Glomerular endothelial cell (primary cell): Measurements from ENCODE around the gene NEDD4L. TPM values are rescaled to one million over a fixed set of nuclear protein-coding genes. Genes with fewer than 3 reads are reported as not detected.

Experiments used
- DNase-seq: peaks from one replicate; pipeline ENCODE4 v3.0.0-alpha.2; 2011; ENCODE audit warnings: low read depth, low spot score; ENCODE audit errors: extremely low read depth
- total RNA-seq: library from RNA; depleted of rRNA; stranded (reverse); fragments of >200 nt; gene quantifications from 2 replicates; pipeline ENCODE4 v1.2.3, GENCODE V29; 2015

The NEDD4L gene
- total RNA-seq, 1 donor from 2014 or later, result 63.9 TPM

DNA sequence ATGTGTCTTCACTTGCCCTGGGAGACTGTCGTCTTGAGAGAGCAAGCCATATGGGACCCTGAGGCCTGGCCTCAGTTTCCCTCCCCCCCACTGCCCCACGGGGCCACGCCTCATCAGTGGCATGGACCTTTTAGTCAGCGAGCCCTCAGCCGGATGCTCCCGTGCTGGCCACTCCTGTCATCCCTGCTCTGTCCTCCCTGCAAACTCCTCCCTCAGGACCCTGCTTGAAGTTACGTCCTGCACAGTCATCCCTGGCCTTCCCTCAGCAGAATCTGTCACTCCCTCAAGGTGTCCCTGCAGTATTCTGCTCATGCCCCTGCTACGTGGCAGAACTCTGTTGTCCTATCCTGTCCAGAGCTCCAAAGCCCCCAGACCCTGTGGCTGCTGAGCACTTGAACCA lies 265.1 kb downstream of the NEDD4L start:
- no peak for DNase-seq

GRCh38 chr18:58309610-58310239 lies 265.7 kb downstream of the NEDD4L start:
- DNase-seq, result no peak

DNA sequence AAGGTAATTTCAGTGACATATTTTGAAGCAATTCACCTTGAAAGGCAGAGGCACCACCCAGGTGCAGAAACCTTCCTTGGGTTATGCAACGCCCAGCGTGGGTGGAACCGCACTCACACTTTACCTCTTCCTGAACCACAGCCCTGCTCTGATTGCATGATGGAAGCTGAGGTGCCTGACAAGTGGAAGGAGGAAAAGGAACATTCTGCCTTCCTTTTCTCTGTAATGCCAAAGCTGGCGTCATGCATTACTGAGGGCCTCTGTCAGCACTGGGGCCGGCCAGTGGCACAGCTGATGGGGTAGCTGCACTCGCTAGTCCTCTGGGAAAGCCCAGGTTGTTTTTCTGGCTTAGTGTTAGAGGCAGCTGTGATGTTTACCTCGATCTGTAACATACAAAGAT lies 266.5 kb downstream of the NEDD4L start:
- DNase-seq, result no peak

GRCh38 chr18:58311390-58311789 lies 267.4 kb downstream of the NEDD4L start:
- no peak for DNase-seq

DNA sequence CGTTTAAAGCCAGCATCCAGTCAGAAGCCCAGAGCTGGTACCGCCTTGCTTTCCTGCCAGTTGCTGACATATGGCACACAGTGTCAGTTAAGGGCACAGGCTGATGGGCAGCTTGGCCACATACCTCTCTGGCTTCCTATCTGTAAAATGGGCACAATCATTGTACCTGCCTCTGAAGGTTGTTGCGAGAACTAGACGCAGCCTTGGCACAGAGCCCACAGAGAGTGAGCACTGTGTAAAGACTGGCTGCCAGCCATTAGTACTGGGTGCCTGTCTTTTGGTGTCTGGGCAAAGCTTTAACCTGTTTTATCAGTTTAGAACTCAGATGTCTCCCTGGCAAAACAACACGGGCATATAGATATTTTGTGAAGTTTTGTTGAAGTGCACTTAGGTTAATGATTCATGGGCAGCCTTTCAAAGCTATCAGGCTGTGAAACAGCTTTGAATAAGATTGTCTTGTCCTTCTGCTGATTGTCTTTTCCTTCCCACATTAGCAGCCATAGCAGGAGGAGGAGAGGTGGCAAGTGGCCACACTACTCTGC lies 269.5 kb downstream of the NEDD4L start:
- no peak for DNase-seq

- no peak for DNase-seq
Observed at GRCh38 chr18:58314284-58314683, 270.3 kb downstream of the NEDD4L start.

GRCh38 chr18:58315041-58315440 lies 271.0 kb downstream of the NEDD4L start:
- no peak for DNase-seq

- DNase-seq, result no peak
Observed at GRCh38 chr18:58315739-58316215, 271.8 kb downstream of the NEDD4L start.

DNA sequence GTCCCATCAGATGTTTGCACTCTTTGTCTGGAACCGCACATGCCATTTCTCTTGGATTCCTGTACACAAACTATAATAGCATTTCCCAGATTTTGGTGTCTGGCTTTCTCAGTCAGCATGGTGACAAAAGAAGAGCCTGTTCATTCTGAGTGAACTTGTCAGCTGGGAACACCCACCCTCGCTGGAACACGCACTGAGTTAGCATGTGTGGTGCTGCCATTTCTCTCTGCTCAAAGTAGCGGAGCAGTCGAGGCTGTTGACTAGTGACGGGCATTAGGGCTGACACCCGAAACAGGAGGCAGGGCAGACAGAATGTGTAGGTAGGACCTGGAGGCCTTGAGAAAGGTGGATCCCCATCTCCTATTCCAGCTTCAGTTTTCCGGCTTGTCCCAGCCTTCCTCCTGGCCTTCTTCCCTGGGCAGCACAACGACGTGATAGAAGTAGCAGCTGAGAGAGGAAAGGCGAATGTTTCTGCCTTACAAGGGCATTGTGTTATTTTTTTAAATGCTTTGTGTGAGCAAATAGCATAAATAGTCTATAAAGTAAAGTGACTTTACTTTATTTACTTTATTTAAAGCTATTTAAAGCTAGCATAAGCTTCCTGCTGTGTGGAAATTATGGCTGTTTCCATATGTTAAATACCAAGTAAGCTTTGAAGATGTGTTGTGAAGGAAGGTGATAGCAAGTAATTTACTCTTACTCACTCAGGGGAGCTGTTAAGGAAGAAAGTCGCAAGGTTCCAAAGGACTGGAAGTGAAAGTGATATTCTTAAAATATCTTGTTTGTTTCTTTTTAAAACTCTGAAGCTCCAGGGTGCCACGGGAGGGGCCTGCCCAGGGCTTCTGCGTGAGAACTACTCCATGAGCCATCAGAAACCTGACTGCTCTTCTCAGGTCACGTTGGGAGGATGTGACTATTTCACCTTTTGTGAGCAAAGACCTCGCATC lies 272.6 kb downstream of the NEDD4L start:
- no peak for DNase-seq

DNA sequence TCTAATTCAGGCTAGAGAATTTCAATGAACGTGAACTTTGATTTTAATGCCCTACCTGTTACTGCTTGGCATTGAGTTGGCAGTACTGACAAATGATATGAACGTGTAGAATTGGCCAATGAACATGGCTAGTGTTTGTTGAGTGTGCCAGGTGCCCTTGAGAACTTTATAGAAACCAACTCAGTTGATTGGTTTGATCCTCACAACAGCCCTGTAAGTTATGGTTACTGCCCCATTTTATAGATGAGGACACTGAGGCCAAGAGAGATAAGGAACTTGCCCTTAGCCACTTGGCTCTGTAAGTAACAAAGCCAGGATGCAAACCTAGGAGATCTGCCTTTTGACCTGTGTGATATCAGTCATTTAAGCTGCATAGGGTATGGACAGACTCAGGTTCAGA lies 275.7 kb downstream of the NEDD4L start:
- no peak for DNase-seq

DNA sequence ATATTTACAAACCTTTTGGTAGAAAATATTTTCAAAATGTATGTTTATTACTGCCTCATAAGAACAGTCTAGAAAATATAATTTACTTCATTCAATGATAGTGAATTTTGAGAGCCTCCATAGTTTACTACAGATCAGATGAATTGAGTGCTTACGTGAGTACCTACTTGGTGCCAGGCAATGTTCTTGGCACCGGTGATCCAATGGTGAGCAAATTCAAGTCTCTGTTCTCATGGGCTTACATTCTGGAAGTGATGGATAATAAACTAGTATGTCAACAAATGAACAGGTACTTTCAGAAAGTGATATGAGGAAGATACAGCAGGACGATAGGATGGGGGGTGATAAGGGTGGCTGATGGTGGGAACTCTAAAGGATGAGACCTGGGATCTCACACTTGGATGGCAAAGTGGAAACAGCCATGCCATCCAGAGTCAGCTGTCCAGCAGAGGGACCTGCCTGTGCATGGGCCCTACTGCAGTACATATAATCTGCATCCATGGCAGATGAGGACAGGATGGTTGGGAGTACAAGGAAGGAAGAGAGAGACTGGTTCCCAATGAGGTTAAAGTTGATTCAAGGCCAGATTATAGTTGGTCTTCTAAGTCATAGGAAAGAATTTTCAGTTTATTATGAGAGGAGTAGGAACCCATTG lies 277.0 kb downstream of the NEDD4L start:
- no peak for DNase-seq

DNA sequence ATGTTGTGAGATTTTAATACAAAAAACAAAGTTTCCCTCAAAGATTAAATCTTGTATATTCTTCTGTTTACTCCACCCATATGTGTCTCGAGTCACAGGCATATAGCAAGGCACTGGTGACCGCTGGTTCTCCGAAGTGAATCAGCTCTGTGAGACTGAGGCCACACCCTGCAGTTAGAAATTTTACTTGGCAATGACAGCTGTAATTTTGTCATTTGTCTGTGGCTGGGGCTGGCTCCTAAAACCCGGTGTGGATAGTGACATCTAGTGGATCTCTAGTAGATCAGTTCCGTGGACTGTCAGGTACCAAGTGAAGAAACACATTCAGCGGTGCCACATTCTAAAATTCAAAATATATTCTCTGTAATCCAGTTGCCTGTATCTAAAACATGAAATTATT lies 278.0 kb downstream of the NEDD4L start:
- DNase-seq, result no peak

DNA sequence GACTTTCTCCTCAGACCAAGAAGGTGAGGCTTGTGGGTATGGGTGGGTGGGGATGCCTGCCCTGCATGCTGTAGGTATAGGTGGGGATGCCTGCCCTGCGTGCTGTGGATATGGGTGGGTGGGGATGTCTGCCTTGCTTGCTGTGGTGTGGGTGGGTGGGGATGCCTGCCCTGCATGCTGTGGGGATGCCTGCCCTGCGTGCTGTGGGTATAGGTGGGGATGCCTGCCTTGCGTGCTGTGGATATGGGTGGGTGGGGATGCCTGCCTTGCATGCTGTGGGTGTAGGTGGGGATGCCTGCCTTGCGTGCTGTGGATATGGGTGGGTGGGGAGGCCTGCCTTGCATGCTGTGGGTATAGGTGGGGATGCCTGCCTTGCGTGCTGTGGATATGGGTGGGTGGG lies 278.4 kb downstream of the NEDD4L start:
- no peak for DNase-seq

DNA sequence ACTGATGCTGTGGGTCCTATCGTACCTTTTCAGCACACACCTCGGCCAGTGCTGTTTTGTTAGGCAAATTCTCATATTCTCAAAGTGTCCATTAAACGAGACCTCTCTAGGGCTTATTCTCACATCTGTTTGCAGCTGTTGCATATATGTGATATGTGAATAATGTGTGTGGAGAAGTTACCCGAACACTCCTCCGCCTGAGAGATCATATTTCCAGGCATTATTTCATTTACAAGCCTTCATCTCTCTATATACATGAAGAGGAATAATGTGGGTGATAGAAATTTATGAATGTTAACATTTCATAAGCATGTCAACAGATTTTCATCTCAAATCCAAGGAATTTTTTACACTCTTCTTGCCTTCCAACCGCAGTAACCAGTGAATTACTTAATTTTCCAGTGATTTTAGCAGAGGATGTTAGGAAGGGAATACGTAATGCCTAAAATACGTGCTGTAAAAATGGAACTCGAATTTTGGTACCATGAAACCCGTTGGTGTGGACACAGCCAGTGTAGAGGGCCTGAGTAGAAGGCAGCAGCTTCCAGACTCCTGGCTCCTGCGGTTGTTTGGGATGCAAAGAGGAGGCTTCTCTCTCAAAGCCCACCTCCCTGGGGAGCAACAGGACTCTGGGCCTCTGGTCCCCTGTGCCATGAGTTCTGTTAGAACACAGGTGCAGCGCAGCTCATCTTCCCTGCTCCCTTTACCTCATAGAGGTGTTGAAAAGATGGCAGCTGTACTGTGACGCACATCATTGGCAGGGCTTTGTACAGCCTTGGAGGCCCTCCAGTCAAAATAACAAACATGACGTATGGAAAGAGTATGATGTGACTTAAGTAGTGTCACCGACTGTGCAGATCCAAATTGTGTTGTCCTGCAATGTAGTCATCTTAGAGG lies 280.1 kb downstream of the NEDD4L start:
- DNase-seq, result no peak

DNA sequence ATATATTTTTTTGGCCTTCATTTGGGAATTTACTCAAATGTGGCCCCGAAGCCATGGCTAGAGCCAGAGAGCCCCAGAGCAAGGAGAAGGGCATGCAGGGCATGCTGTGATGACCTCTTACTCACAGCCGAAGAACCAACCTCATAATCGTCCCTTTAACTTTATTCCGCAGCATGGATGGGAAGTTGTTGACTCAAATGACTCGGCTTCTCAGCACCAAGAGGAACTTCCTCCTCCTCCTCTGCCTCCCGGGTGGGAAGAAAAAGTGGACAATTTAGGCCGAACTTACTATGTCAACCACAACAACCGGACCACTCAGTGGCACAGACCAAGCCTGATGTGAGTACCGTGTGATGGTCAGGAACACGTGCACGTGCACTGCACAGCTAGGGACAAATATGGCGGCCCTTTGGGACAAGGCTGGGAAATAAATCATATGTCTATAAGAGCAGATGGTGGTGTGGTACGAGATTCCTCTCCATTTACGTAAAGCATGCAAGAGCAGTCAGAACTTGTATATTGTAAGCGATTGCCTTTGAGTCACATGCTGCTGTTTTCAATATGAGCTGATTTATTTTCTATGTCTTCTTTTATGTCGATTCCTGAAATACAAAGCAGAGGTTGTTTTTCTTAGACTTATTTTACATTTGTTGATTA lies 280.9 kb downstream of the NEDD4L start:
- no peak for DNase-seq

DNA sequence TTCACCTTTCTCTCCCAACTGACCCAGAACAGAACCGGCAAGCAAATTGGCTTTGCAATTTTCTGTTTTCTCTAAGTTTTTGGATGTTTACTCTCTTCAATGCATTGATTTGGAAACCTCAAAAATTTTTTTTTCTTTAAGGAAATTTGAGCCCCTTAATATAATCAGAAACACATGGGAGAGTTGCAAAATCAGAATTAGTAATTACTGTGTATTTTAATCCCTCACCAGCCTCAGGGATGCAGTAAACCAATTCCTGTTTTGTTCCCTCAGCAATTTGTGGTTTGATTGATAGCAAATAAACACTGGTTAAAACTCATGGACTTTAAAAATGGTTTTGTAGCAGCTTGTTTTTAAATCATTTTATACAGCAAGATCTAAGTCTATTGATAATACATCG lies 281.5 kb downstream of the NEDD4L start:
- no peak for DNase-seq

GRCh38 chr18:58334061-58334460 lies 290.0 kb downstream of the NEDD4L start:
- no peak for DNase-seq

DNA sequence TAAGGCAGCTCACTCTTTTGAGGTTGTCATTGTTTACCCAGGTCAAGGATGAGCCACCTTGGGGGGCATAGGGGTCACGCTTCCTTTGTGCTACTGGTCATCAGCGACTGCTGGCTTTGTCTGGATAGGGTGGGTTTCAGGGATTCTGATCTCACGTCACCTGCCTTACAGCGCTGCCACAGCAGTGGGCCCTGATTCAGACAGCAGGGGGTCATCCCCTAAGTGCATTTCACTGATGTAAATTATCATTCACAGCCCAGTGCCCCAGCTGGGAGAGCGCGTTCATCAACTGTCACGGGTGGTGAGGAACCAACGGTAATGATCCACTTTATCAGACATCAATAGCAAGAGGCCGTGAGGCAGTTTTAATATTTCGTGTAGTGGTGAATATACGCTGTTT lies 291.2 kb downstream of the NEDD4L start:
- DNase-seq, result no peak

- no peak for DNase-seq
Observed at GRCh38 chr18:58335821-58336220, 291.8 kb downstream of the NEDD4L start.

DNA sequence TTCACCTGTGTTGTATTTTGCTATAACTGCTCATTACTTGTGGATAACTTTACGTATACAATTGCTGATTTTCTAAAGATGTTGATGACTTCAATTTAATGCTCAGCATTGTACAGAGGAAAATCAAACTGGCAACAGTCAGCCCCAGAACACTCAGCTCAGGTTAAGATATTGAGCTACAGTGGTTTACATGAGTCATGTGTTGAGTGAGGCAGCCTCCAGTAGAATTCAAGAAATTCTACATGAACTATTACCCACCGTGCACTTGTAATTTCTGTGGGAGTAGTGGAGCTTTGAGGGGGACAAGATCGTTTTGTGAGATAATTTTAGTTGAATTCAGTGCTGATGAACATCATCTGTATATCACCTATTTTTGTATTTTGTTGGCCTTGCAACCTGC lies 292.6 kb downstream of the NEDD4L start:
- DNase-seq, result no peak
